ENCODE results near the gene PTPRA.
A peak's percentile ranks its signal among the peaks of the same experiment; 100 is the strongest.
"Not testable (repeated sequence)": the region's sequence is repeated elsewhere in the genome, so short reads cannot be mapped to it uniquely, and the experiment has no call there.

The PTPRA gene

GRCh38 chr20:2891343-2891742, 18.1 kb downstream of the PTPRA start:
- DNase-seq = no peak

GRCh38 chr20:2892376-2892775, 19.1 kb downstream of the PTPRA start:
- DNase-seq = no peak

GRCh38 chr20:2894221-2894620, 20.9 kb downstream of the PTPRA start:
- DNase-seq = no peak

GRCh38 chr20:2895154-2895553, 21.9 kb downstream of the PTPRA start:
- not testable (repeated sequence) for DNase-seq

GRCh38 chr20:2899243-2899642, 26.0 kb downstream of the PTPRA start:
- DNase-seq = no peak

- peak in 3 of 6 experiments; percentile 2 to 18 (median 6) for DNase-seq
Measured at GRCh38 chr20:2900845-2901592, 27.7 kb downstream of the PTPRA start.

- DNase-seq = no peak
Measured at GRCh38 chr20:2902291-2902690, 29.0 kb downstream of the PTPRA start.

GRCh38 chr20:2902818-2903217, 29.5 kb downstream of the PTPRA start:
- DNase-seq = no peak

- DNase-seq = no peak
Measured at GRCh38 chr20:2903686-2904085, 30.4 kb downstream of the PTPRA start.

GRCh38 chr20:2907519-2907918, 34.2 kb downstream of the PTPRA start:
- no peak for DNase-seq

GRCh38 chr20:2909953-2910352, 36.7 kb downstream of the PTPRA start:
- DNase-seq = no peak

GRCh38 chr20:2911200-2911599, 37.9 kb downstream of the PTPRA start:
- DNase-seq = no peak

GRCh38 chr20:2914160-2914559, 40.9 kb downstream of the PTPRA start:
- no peak for DNase-seq

- DNase-seq = no peak
Measured at GRCh38 chr20:2917266-2917665, 44.0 kb downstream of the PTPRA start.

GRCh38 chr20:2918096-2919049, 45.1 kb downstream of the PTPRA start:
- DNase-seq = no peak

- DNase-seq = no peak
Measured at GRCh38 chr20:2919518-2920245, 46.4 kb downstream of the PTPRA start.

GRCh38 chr20:2920473-2920872, 47.2 kb downstream of the PTPRA start:
- DNase-seq = no peak

GRCh38 chr20:2921506-2921905, 48.2 kb downstream of the PTPRA start:
- no peak for DNase-seq

GRCh38 chr20:2922957-2923356, 49.7 kb downstream of the PTPRA start:
- DNase-seq = no peak

- DNase-seq = no peak
Measured at GRCh38 chr20:2930538-2930937, 57.3 kb downstream of the PTPRA start.

- DNase-seq = no peak
Measured at GRCh38 chr20:2932498-2932897, 59.2 kb downstream of the PTPRA start.

- no peak for DNase-seq
Measured at GRCh38 chr20:2937902-2938301, 64.6 kb downstream of the PTPRA start.

GRCh38 chr20:2942439-2942838, 69.2 kb downstream of the PTPRA start:
- DNase-seq = no peak

Measured in stimulated activated naive CD4-positive, alpha-beta T cell (primary cell).